AML-193 (cell line): ENCODE measurements around the gene ITGBL1.
A peak's percentile ranks its signal among the peaks of the same experiment; 100 is the strongest.

Experiments used
- DNase-seq, 2 experiments: peaks; one replicate each; lab custom pipeline; 2025; lab: John Stamatoyannopoulos, UW

ITGBL1 gene

DNA sequence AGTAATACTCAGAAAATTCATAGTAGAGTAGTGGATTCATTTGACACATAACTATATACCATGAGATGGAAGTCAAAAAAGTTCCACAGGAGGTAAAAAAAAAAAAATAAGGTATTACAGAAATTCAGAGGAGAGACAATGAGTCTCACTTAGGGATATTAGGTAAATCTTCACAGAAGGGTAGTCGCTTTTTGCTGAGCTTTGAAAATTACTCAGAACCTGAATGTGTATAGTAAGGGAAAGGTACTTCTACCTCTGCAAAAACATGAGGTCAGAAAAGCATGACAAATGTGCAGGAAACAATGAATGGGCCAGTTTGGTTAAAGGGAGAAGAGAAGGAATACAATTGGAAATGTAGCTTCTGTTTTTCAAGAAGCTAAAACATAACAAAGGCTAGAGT lies 250.6 kb downstream of the ITGBL1 start:
- no peak for DNase-seq

- no peak for DNase-seq
Measured at GRCh38 chr13:101703838-101704237, 251.4 kb downstream of the ITGBL1 start.

DNA sequence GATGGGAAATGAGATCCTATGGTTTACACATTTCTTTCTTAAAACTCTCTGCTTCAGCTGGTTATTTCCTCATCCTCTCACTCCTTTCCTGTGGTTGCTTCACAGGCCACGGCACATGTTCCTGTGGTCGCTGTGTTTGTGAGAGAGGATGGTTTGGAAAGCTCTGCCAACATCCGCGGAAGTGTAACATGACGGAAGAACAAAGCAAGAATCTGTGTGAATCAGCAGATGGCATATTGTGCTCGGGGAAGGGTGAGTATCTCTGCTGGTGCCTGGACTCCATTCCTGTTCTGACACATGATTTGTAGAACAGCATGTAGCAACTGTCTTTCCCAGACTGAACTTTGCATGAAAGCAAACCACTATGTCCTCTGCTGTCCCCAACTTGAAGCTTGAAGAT lies 254.2 kb downstream of the ITGBL1 start:
- DNase-seq: peak; percentile 99 to 100

- DNase-seq: no peak
Measured at GRCh38 chr13:101707659-101708058, 255.2 kb downstream of the ITGBL1 start.

DNA sequence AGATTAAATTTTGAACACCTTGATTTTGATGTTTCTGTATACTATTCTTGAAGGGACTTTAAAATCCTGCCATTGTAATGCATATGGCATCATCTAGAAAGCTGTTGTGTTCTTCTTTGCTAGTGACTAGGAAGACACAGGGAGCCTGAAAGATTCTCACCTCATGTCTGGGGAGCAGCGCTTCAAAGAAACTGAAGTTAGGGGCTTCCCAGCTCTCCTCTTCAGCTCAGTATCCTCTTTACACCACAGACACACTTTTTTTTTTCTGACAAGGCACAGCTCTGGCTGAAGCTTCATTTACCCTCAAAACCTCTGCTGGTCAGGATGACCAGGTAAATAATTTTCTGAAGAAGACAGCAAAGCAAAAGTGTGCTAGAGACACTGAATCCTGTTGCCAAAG lies 255.6 kb downstream of the ITGBL1 start:
- DNase-seq: no peak

DNA sequence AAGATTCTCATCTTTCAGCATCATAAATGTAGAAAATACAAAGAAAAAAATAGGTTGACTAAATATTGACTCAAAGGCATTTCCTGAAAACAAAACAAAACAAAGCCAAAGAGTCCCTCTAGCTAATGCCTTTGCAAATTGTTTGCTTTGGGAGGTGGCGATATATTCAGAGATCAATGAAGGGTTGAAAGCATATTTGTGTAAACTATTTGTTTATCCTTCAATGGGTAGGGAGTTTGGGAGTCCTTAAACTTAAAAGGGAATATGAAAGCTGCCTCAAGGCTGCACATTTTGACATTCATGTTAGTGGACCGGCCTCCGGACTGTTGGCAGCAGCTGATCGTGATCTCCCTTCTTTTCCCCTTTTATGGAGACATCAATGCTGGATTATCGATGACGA lies 257.5 kb downstream of the ITGBL1 start:
- no peak for DNase-seq

DNA sequence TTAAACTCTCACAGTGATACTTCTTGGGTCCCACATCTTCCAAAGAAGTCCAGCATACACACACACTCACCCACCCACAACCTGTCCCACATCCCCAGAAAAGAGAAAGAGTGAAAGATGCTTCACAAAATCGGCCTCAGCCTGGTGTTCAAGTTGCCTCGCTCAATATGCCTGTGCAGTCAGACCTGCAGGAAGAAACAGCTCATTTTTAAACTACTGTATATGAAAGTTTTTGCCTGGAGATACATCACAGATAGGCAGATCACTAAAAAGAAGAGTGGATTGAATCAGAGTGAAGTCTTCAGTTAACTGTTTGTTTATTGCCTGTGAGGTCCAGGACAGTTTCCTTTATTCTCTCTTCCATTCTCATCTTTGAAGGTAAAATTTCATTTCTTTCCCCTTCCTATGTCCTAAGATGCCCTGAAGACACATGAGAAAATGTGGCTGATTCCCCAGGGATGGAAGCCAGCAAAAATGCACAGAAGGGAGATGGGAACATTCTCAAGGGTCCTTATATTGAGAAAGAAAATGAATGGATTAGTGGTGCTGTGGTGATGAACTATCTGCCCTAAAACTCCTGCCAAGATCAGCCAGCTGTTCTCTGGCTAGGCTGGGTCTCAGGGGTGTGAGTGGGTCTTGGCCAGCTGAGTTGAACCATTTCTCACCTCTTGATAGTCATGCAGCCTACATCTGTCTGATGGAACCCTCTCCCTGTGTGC lies 259.0 kb downstream of the ITGBL1 start:
- DNase-seq: no peak

DNA sequence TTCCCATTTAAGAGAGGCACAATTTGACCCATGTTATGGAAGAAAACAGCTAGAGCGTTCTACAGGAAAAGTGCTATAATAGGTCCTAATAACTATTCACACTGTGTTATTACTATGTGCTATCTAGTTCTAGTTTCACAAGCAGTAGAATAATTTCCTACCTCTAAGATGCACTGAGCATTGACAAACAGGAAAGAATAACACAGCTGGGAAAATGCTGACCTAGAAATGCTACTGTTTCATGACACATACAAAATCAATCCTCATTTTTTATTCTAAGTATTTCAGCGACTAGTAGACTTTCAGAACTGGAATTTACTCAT lies 259.5 kb downstream of the ITGBL1 start:
- DNase-seq: no peak

GRCh38 chr13:101714195-101714594 lies 261.7 kb downstream of the ITGBL1 start:
- DNase-seq: no peak

GRCh38 chr13:101717353-101717752 lies 264.9 kb downstream of the ITGBL1 start:
- no peak for DNase-seq

DNA sequence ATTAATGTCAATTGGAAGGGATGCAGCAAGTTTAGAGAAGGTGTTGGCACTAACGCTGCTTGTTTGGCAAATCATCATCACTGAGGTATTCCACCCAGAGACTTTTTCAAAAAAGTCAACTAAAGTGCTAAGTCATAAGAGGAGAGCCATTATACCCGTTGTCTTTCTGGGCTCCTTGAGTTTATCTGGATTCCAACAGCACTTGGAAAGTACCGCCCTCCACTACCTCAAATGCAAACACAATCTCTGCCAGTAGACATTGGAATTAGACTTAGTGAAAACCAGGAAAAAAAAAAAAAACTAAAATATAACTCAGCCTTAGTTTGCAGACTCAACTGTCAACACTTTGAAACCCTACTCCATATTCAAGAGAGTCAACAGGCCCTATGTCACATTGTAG lies 266.0 kb downstream of the ITGBL1 start:
- DNase-seq: no peak

DNA sequence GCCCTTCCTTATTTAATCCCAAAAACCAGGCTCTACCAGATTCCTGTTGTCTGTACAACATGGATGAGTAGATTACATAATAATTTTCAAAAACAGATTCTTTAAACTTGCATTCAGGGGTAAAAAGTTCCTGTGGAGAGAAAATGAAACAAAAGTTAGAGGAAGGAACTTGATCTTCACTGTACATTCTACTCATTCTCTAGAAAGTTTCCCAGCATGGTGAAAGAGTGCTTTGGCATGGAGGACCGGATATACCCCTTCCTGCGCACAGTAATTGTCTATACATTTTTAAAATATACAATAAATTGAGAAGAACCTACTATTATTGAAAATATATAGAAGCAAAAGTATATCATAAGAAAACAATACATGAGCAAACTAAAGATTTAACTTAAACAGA lies 274.2 kb downstream of the ITGBL1 start:
- no peak for DNase-seq

DNA sequence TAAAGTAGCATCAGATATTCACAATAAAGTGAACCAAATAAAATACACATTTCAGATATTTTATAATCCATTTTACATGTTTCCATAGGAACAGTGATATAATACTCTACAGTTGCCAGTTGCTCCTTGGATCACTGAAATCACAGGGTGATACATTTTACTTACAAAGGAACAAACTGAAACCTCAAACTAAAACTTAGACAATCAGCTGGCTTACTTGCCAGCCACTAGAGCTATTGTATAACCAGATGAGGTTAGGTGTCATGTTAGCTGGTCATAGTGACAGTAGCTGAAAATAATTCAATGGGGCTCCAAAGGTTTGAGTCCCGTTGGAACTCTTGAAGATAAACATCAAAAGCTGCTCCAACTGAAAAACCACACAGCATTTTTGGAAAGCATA lies 274.6 kb downstream of the ITGBL1 start:
- no peak for DNase-seq

- no peak for DNase-seq
Measured at GRCh38 chr13:101728021-101728420, 275.5 kb downstream of the ITGBL1 start.

DNA sequence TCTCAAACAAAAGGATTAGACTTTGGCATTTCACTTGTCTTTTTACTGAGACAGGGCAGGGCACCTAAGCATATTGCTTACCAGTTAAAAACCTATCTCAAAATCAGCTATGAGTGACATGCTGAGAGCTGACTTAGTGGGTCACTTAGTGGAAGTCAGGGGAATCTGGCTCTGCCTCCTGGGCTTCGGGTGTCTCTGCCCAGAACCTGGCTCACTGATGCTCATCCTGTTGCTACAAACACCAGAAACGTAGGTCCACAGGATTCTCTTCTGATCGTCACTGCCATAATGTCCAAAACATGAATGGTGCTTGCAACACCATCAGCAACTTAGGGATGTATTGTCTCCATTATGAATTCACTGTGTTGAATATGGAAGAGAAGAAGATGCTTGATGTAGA lies 276.1 kb downstream of the ITGBL1 start:
- no peak for DNase-seq

DNA sequence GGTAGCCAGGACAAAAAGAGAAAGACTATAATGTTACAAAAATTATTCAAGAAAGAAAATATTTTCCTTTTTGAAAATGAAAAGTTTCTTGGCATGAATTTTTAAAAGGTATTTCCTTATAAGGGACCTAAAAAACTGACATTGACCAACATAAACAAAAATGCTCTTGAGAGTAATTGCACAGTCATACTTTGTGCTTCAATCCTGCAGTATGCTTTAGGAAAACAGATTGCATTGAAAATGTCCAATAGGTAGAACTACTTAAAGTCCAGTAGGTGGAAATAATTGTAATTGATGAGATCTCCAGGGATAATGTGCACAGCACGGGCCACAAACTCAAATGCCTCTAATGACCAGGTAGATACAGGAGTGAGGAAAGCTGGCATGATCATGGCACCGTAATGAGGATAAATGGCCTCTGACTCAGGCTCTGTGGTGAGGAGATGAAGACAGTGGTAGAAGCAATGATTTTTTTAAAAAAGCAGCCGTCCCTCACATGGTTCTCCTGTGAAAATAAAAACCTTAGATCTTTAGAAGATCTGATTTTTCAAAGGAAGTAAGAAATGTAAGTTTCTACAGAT lies 278.0 kb downstream of the ITGBL1 start:
- DNase-seq: no peak

DNA sequence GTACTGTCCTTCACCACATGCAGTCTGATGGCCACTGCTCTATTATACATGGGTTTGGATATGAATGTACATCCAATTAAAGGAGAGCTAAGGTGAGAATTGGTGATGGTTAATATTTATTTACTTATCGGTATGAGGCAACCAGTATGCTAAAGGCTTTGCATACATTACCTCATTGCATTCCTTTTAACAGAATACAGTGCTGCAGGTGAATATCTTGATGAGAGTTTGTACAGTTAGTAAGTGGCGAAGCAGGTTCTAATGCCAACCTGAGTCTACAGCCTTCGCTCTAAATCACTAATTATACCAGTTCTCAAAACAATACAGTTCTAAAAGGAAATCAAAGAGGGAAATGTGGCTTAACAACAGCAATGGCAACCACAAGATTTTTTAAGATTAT lies 284.1 kb downstream of the ITGBL1 start:
- no peak for DNase-seq

DNA sequence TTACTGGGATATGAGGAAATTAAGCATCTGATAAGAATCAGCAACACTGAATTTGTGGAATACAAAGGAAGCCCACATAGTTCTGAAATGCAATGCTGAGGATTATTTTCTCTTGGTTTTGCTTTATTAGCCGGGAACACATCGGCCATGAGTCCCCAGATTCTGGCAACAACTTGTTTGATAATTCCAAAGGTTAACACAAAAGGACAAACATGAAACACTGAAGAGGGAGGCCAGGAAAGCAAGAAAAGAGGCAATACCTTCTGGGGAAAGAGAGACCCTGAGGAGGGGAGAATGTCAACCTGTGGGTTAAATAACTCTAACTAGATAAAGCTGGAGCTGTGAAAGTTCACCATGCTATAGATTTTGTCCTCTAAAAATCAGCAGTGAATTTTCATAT lies 285.9 kb downstream of the ITGBL1 start:
- no peak for DNase-seq

DNA sequence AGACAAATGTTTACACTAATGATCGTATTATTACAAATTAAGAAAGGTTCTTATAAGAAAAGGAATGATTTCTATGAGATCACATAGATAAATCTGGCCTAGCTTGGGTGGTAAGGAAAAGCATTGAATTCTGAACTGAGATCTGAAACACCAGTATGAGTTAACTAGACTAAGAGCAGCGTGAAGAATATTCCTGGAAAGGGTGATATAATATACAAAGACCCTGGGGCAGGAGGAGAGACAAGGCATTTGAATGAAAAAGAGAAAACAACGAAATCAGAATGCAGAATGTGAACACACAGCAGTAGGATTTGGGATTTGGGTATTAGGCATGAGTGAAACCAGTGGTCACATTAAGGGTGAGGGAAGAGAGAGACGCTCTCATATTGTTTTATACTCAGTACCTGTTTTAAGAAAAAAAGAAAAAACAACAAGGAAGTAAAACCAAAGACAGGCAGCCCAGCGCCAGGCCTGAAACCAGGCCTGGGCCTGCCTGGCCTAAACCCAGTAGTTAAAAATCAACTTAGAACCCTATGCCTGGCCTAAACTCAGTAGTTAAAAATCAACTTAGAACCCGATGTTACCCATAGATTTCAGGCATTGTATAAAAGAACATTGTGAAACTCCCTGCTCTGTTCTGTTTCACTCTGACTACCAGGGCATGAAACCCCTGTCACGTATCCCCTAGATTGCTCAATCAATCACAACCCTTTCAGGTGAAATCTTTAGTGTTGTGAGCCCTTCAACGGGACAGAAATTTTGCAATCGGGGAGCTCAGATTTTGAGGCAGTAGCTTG lies 287.1 kb downstream of the ITGBL1 start:
- DNase-seq: no peak

DNA sequence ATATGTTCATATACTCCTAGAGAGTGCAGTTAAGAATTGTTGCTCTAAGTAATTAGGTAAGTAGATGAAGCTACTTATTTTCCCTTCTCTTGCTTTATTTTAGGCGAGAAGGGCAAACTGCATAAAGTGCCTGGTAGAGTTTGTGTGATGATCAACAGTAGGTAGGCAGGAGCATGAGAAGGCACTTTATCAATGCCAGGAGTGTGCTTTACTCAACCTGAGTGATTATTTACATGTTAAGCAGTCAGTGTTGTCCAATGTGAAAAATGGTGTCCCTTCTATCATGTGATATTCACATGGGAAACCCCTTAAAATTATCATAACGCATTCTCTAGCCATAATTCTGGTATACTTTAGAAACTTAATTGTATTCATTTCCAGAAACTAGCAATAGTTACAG lies 294.0 kb downstream of the ITGBL1 start:
- DNase-seq: no peak

DNA sequence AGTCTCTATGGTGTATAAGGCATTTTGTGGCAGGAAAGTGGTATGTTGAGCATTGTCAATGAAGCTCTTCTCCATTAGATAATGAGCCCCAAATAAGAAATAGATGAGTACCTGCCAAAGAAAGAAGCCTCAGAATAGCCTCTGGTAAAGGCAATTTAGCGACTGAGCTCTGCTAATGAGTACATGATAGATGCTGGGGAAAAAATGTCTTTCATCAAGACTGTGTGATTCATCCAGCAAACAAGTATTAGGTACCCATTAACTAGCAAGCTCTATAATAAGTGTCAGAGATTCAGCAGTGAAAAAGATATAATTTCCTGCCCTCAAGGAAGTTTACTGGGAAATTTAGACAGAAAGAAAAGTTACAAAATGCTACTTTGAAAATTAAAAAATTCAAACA lies 294.6 kb downstream of the ITGBL1 start:
- no peak for DNase-seq

DNA sequence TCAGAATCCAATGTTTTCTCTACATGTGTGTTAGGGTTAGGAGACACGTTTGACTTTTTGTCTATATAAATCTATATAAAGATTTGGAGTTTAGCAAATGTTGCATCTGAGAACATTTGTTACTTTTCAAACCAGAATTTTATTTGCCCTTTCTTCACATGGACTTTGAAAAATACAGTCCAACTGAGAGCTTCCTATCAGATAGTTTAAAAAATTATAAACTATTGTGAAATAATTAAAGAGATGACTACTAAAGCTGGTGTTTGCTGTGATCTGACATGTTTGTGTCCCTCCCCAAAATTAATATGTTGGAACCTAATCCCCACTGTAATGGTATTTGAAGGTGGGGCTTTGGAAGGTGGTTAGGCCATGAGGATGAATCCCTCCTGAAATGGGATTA lies 297.1 kb downstream of the ITGBL1 start:
- DNase-seq: no peak

GRCh38 chr13:101751488-101751887 lies 299.0 kb downstream of the ITGBL1 start:
- DNase-seq: peak; percentile 73 to 81

DNA sequence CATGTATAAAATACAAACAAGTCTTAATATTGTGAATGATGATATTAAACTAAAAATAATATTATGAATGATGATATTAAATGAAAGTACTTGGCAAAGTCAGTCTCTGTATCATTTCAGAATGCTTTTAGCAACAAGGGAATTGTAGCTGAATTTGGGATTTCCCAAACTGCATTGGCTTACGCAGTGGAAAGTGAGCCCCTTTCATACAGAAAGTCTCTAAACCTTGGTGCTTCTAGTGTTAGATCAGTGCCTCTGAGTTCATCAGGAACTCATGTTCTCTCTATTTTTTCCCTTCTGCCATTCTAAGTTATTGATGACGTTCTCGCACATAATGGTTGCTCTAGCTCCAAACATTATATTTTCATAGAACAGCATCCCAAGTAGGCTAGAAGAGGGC lies 300.0 kb downstream of the ITGBL1 start:
- no peak for DNase-seq
